ENCODE measurements around the gene NFAM1.

Gene NFAM1

GRCh38 chr22:42334875-42335512 lies 97.2 kb downstream of the NFAM1 start:
- no peak for DNase-seq (ENCODE audit: low read depth)

DNA sequence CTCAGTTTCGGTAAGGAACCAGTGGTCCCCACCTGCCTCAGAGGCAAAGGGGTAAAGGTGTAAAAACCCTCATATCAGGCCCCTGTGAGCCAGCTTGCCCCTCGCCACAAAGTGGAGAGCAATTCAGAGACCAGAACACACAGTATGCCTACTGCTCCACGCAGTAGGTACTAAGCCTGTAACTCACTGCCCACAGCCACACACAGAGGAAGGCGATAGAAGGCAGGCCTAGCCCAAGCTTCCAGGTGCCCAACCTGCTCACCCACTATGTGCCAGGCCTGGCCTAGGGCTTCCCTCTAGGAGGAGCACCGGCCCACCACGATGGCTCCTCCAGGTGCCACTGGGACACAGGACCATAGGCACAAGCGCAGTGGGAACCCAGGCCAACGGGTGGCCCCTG lies 98.7 kb downstream of the NFAM1 start:
- DNase-seq (ENCODE audit: low read depth), result no peak

- no peak for DNase-seq (ENCODE audit: low read depth)
Measured at GRCh38 chr22:42332089-42332488, 100.1 kb downstream of the NFAM1 start.

DNA sequence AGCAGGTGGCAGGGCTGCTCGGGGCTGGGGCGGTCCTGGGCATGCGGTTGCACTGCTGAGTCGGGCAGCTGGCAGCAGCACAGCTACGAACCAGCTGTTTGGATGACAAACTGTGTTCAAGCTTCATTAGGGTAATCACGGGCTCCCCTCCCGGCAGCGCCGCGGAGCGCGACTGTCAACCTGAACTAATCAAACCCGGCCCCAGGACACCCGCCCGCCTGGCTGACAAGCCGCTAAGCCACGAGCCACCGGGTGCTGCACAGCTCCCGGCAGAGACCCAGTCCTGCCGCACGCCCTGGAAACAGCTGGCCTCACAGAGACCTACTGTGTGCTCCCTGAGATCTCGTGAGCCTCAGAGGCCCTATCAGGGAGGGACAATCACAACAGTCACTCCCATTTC lies 101.2 kb downstream of the NFAM1 start:
- no peak for DNase-seq (ENCODE audit: low read depth)
